Measurements from ENCODE around the gene RFX3.

- TF ChIP-seq PATZ1 (tag by site-specific recombination; IDR thresholded peaks at IDR 0.05): no peak
- no peak for TF ChIP-seq REST (tag by site-specific recombination; IDR thresholded peaks at IDR 0.05)
- TF ChIP-seq ZSCAN30 (tag by site-specific recombination; IDR thresholded peaks at IDR 0.05): no peak
- no peak for TF ChIP-seq ZNF654 (tag by site-specific recombination; IDR thresholded peaks at IDR 0.05; ENCODE audit: low read depth)
- no peak for TF ChIP-seq ZNF23 (tag by site-specific recombination; IDR thresholded peaks at IDR 0.05; ENCODE audit: borderline replicate concordance)
- TF ChIP-seq YY1 (tag by site-specific recombination; IDR thresholded peaks at IDR 0.05): no peak
- no peak for TF ChIP-seq CTCF (tag by site-specific recombination; IDR thresholded peaks at IDR 0.05)
- no peak for TF ChIP-seq ZNF24 (tag by site-specific recombination; IDR thresholded peaks at IDR 0.05)
- TF ChIP-seq ZNF449 (tag by site-specific recombination; IDR thresholded peaks at IDR 0.05): no peak
- no peak for TF ChIP-seq ZNF777 (tag by site-specific recombination; IDR thresholded peaks at IDR 0.05; ENCODE audit: borderline replicate concordance)
- no peak for TF ChIP-seq ZBTB1 (tag by site-specific recombination; IDR thresholded peaks at IDR 0.05)
Measured at GRCh38 chr9:3200331-3200774, 325.4 kb downstream of the RFX3 start.
